Measurements from ENCODE around the gene MYO1F.
"Not testable (repeated sequence)": the region's sequence is repeated elsewhere in the genome, so short reads cannot be mapped to it uniquely, and the experiment has no call there.

The MYO1F gene

DNA sequence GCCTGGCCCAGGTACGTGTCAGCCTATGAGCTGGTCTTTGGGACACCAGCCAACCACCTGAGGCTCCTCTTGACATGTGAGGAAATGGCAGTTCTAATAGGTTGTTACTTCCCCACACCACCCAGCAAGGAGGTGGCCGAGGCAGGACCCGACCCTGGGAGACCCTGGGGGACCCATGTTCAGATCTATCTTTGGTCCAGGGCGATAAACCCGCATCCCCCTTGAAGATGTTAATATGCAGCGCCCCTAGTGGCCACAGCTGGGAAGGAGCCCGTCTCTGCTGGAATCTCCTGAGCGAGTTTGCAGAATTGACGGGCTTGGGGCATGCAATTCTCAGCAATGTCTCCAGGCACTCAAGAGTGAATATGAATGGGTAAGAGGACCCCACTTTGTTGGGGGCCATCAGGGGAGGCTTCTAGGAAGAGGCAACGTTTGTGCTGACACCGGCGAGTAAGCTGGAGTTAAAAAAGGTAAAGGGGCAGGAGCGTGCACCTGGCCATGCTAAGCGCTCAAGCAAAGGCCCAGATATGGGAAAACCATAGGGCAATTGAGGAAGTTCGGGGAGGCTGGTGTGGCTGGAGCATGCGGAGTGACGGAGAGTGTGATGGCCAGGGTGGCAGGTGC is 1.5 kb upstream of the MYO1F start:
- CTCF ChIA-PET = interaction anchor here (0.6 to 1.9 kb wide), 7 partner anchors 8 to 227 kb away, joined by 3 to 6 read pairs (median 3); no protein-coding TSS in a partner anchor
- TF ChIP-seq FOXK2 (IDR thresholded peaks at IDR 0.05) (no peak), NFRKB (IDR thresholded peaks at IDR 0.05) (no peak), FOXA1 (IDR thresholded peaks at IDR 0.05) (no peak), ARNT (IDR thresholded peaks at IDR 0.05) (no peak), BHLHE40 (IDR thresholded peaks at IDR 0.05; ENCODE audit: borderline replicate concordance) (no peak), ELF4 (IDR thresholded peaks at IDR 0.05) (no peak), TARDBP (IDR thresholded peaks at IDR 0.05) (no peak), HDGF (IDR thresholded peaks at IDR 0.05; ENCODE audit: borderline replicate concordance) (no peak), LEF1 (IDR thresholded peaks at IDR 0.05; ENCODE audit: borderline replicate concordance) (no peak), SUZ12 (IDR thresholded peaks at IDR 0.05) (no peak), ZNF384 (IDR thresholded peaks at IDR 0.05) (no peak), L3MBTL2 (conservative IDR thresholded peaks at IDR 0.05) (no peak), SP1 (IDR thresholded peaks at IDR 0.05) (no peak), FOXM1 (IDR thresholded peaks at IDR 0.05; ENCODE audit: borderline replicate concordance) (no peak), CTBP1 (IDR thresholded peaks at IDR 0.05; ENCODE audit: borderline replicate concordance) (no peak)
- TF ChIP-seq, protein P1, sequence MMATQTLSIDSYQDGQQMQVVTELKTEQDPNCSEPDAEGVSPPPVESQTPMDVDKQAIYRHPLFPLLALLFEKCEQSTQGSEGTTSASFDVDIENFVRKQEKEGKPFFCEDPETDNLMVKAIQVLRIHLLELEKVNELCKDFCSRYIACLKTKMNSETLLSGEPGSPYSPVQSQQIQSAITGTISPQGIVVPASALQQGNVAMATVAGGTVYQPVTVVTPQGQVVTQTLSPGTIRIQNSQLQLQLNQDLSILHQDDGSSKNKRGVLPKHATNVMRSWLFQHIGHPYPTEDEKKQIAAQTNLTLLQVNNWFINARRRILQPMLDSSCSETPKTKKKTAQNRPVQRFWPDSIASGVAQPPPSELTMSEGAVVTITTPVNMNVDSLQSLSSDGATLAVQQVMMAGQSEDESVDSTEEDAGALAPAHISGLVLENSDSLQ (IDR thresholded peaks at IDR 0.05) = no peak
- POLR2A ChIA-PET = interaction anchor here (1.5 to 3.7 kb wide), 2 partner anchors 52 to 65 kb away, joined by 3 to 25 read pairs; partner anchors contain the start of gene ZNF414
- peak; percentile 80 for DNase-seq (ENCODE audit: extremely low spot score)

DNA sequence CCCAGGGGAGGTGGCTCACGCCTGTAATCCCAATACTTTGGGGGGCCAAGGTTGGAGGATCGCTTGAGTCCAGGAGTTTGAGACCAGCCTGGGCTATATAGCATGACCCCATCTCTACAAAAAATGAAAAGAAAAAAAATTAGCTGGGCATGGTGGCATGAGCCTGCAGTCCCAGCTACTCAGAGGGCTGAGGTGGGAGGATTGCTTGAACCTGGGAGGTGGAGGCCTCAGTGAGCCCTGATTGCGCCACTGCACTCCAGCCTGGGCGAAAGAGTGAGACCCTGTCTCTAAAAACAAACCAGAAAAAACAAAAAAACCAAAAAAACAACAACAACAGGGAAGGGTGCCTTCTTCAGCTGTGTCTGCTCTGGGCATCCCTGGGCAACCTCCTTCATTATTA is 499 bp upstream of the MYO1F start:
- ChIA-PET CTCF (no interaction called here), POLR2A (interaction anchor here (3.7 kb wide), 1 partner anchor 64 kb away, joined by 25 read pairs; the partner anchor contains the start of gene ZNF414)
- DNase-seq (ENCODE audit: extremely low spot score) = no peak
- no peak for TF ChIP-seq FOXM1 (IDR thresholded peaks at IDR 0.05; ENCODE audit: borderline replicate concordance)
- no peak for TF ChIP-seq LEF1 (IDR thresholded peaks at IDR 0.05; ENCODE audit: borderline replicate concordance)
- no peak for TF ChIP-seq TARDBP (IDR thresholded peaks at IDR 0.05)
- TF ChIP-seq L3MBTL2 (conservative IDR thresholded peaks at IDR 0.05) = no peak
- TF ChIP-seq FOXA1 (IDR thresholded peaks at IDR 0.05) = no peak

DNA sequence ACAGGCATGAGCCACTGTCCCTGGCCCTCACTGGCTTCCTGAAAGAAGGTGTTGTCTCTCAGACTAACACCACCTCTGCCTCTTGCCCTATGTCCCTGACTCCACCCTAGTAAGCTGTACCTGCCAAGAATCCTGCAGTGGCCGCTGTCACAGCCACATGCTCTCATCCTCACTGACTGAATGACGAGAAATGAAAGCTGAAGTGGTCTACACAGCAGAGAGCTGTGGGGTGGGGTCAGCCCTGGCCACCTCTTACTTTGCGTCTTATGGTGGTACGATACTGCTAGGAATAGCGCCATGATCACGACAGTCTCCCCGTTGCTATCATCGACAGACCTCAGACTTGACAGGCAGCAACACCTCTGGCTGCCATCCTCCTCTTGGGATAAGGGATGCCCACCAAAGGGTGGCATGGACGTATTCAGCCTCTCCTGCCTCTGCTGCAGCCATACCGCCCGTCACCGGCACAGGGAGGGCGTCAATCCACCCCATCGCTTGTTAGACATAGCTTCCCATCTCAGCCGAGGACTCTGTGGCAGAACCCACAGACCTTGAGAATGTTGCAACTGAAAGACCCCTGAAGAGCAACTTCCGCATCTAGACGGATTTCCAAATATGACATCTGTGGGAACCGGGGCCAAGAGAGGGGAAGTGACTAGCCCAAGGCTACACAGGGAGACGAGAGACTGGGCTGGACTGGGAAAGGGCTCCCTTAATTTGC is 809 bp downstream of the MYO1F start:
- ChIA-PET POLR2A (interaction anchor here (1.4 kb wide), 1 partner anchor 63 kb away, joined by 5 read pairs; the partner anchor contains the start of gene ZNF414), CTCF (interaction anchor here (0.6 to 0.7 kb wide), 2 partner anchors 18 to 385 kb away, joined by 3 to 4 read pairs; no protein-coding TSS in a partner anchor)
- DNase-seq (ENCODE audit: extremely low spot score) = no peak
- TF ChIP-seq FOXK2 (IDR thresholded peaks at IDR 0.05) (no peak), SP1 (IDR thresholded peaks at IDR 0.05) (no peak), BHLHE40 (IDR thresholded peaks at IDR 0.05; ENCODE audit: borderline replicate concordance) (no peak), TARDBP (IDR thresholded peaks at IDR 0.05) (no peak)
- TF ChIP-seq, protein P1 (IDR thresholded peaks at IDR 0.05) = no peak

DNA sequence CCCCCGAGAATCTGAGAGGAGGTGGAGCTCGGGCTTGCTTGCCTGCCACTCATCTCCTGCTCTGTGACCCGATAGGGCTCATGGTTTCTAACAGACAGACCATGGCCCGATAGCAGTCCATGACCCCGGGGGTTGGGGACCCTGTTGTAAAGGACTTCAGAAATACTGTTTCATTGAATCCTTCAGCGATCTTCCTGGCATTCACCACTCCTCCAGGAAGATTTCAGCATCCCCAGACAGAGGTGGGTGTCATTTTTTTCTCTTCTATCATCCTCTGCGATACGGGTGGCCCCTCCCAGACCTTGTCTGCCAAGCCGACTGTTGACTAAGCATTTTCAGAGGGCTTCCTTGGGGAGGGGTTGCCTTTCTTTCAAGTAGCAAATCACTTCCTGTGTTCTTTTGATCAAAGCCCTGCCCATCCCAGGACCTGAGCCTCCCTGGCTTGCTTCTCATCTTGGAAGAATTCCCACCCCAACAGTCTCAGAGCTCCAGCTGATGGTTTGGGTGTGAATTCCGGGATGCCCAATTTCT is 1.7 kb downstream of the MYO1F start:
- DNase-seq (ENCODE audit: extremely low spot score) = no peak
- ChIA-PET CTCF (interaction anchor here (0.6 to 0.7 kb wide), 2 partner anchors 17 to 386 kb away, joined by 3 to 4 read pairs; no protein-coding TSS in a partner anchor), POLR2A (interaction anchor here (1.4 kb wide), 1 partner anchor 62 kb away, joined by 5 read pairs; the partner anchor contains the start of gene ZNF414)
- TF ChIP-seq, protein P1 (IDR thresholded peaks at IDR 0.05) = 0 out of 2 replicates have a peak, but pooled peaks have one; percentile 17
- no peak for TF ChIP-seq NFRKB (IDR thresholded peaks at IDR 0.05)

DNA sequence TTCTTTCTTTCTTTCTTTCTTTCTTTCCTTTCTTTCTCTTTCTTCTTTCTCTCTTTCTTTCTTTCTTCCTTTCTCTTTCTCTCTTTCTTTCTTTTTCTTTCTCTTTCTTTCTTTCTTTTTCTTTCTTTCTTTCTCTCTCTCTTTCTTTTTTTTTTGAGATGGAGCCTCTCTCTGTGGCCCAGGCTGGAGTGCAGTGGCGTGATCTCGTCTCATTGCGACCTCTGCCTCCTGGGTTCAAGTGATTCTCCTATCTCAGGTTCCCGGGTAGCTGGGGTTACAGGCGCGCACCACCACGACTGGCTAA is 2.7 kb downstream of the MYO1F start:
- CTCF ChIA-PET; POLR2A ChIA-PET; DNase-seq (ENCODE audit: extremely low spot score): not testable (repeated sequence)

DNA sequence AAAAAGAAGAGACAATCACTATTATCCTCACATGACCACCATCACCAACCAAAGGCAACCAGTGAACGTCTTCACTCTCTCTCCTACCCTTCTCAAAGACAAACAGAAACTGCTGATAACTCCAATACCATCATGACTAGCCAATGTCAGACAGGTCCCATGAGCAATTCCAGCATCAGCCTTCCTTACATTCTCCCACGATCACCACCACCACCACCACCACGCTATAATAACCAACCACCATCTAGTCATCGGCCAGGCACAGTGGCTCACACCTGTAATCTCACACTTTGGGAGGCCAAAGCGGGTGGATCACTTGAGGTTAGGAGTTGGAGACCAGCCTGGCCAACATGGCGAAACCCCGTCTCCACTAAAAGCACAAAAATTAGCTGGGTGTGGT is 3.9 kb downstream of the MYO1F start:
- TF ChIP-seq FOXK2 (IDR thresholded peaks at IDR 0.05) = no peak
- TF ChIP-seq ELF4 (IDR thresholded peaks at IDR 0.05) = no peak
- TF ChIP-seq SP1 (IDR thresholded peaks at IDR 0.05) = no peak
- TF ChIP-seq FOXA1 (IDR thresholded peaks at IDR 0.05) = no peak
- no peak for TF ChIP-seq FOXM1 (IDR thresholded peaks at IDR 0.05; ENCODE audit: borderline replicate concordance)
- TF ChIP-seq HDGF (IDR thresholded peaks at IDR 0.05; ENCODE audit: borderline replicate concordance) = no peak
- TF ChIP-seq, protein P1 (IDR thresholded peaks at IDR 0.05) = no peak
- TF ChIP-seq BHLHE40 (IDR thresholded peaks at IDR 0.05; ENCODE audit: borderline replicate concordance) = no peak
- TF ChIP-seq TARDBP (IDR thresholded peaks at IDR 0.05) = no peak
- TF ChIP-seq L3MBTL2 (conservative IDR thresholded peaks at IDR 0.05) = no peak
- no peak for TF ChIP-seq ARNT (IDR thresholded peaks at IDR 0.05)
- ChIA-PET CTCF (no interaction called here), POLR2A (no interaction called here)
- no peak for DNase-seq (ENCODE audit: extremely low spot score)

Data from HEK293T (cell line).